Measurements from ENCODE around the gene JAK1. TPM values are rescaled to one million over a fixed set of nuclear protein-coding genes. Genes with fewer than 3 reads are reported as not detected.

The JAK1 gene
- polyA plus RNA-seq, 1 donor from 2014 or later, result 26.8 TPM

- Histone ChIP-seq H3K4me3 (ENCODE audit: low read length) (no peak overlapping the region), H3K4me2 (ENCODE audit: low read length) (no peak overlapping the region), H3K36me3 (ENCODE audit: insufficient read depth, low read length) (no peaks in the 10 kb centered on the region), H3K9me3 (ENCODE audit: low read length) (no peaks in the 10 kb centered on the region), H3K27me3 (ENCODE audit: insufficient read depth, low read depth, low read length) (no peaks in the 10 kb centered on the region), H3F3A (ENCODE audit: insufficient read depth, low read length, poor library complexity, severe bottlenecking) (no peaks in the 10 kb centered on the region), H3K9me2 (ENCODE audit: insufficient read depth, low read length) (no peaks in the 10 kb centered on the region), H3K9ac (ENCODE audit: low read length) (no peak overlapping the region), H4K20me1 (ENCODE audit: insufficient read depth) (no peaks in the 10 kb centered on the region), H2AFZ (ENCODE audit: low read depth, low read length) (no peak overlapping the region), H3K79me2 (replicated peaks; ENCODE audit: insufficient read depth, low read length) (no peaks in the 10 kb centered on the region), H3K27ac (ENCODE audit: low read length) (no peak overlapping the region)
- TF ChIP-seq CTCF (IDR thresholded peaks at IDR 0.05; ENCODE audit: poor library complexity, severe bottlenecking) (no peak), SMC3 (conservative IDR thresholded peaks at IDR 0.05; ENCODE audit: poor library complexity) (no peak), RAD21 (conservative IDR thresholded peaks at IDR 0.05) (no peak), EZH2 (IDR thresholded peaks at IDR 0.05; ENCODE audit: borderline replicate concordance, insufficient read depth, low read length, poor library complexity, severe bottlenecking) (no peak), EP300 (conservative IDR thresholded peaks at IDR 0.05; ENCODE audit: poor library complexity, severe bottlenecking) (no peak), POLR2AphosphoS5 (IDR thresholded peaks at IDR 0.05) (no peak), TAF1 (IDR thresholded peaks at IDR 0.05; ENCODE audit: low read depth) (no peak), MXI1 (conservative IDR thresholded peaks at IDR 0.05; ENCODE audit: poor library complexity, severe bottlenecking) (no peak), REST (IDR thresholded peaks at IDR 0.05; ENCODE audit: borderline replicate concordance) (no peak)
Observed at GRCh38 chr1:64950284-64950809, 16.0 kb downstream of the JAK1 start.

- Histone ChIP-seq H3K9ac (ENCODE audit: low read length) (no peak overlapping the region), H3K27me3 (ENCODE audit: insufficient read depth, low read depth, low read length) (no peaks in the 10 kb centered on the region), H3K4me3 (ENCODE audit: low read length) (no peak overlapping the region), H3K27ac (ENCODE audit: low read length) (no peak overlapping the region), H3K79me2 (replicated peaks; ENCODE audit: insufficient read depth, low read length) (no peaks in the 10 kb centered on the region), H3F3A (ENCODE audit: insufficient read depth, low read length, poor library complexity, severe bottlenecking) (no peaks in the 10 kb centered on the region), H3K4me2 (ENCODE audit: low read length) (no peak overlapping the region), H3K9me3 (ENCODE audit: low read length) (no peaks in the 10 kb centered on the region), H2AFZ (ENCODE audit: low read depth, low read length) (no peak overlapping the region), H4K20me1 (ENCODE audit: insufficient read depth) (no peaks in the 10 kb centered on the region), H3K9me2 (ENCODE audit: insufficient read depth, low read length) (no peaks in the 10 kb centered on the region), H3K36me3 (ENCODE audit: insufficient read depth, low read length) (no peaks in the 10 kb centered on the region)
- TF ChIP-seq EP300 (conservative IDR thresholded peaks at IDR 0.05; ENCODE audit: poor library complexity, severe bottlenecking), result no peak
- no peak for TF ChIP-seq TAF1 (IDR thresholded peaks at IDR 0.05; ENCODE audit: low read depth)
- no peak for TF ChIP-seq MXI1 (conservative IDR thresholded peaks at IDR 0.05; ENCODE audit: poor library complexity, severe bottlenecking)
- TF ChIP-seq EZH2 (IDR thresholded peaks at IDR 0.05; ENCODE audit: borderline replicate concordance, insufficient read depth, low read length, poor library complexity, severe bottlenecking), result no peak
- TF ChIP-seq POLR2AphosphoS5 (IDR thresholded peaks at IDR 0.05), result no peak
- no peak for TF ChIP-seq RAD21 (conservative IDR thresholded peaks at IDR 0.05)
- no peak for TF ChIP-seq REST (IDR thresholded peaks at IDR 0.05; ENCODE audit: borderline replicate concordance)
- TF ChIP-seq SMC3 (conservative IDR thresholded peaks at IDR 0.05; ENCODE audit: poor library complexity), result no peak
- no peak for TF ChIP-seq CTCF (IDR thresholded peaks at IDR 0.05; ENCODE audit: poor library complexity, severe bottlenecking)
Observed at GRCh38 chr1:64948905-64949833, 17.2 kb downstream of the JAK1 start.
